B cell (primary cell): ENCODE results near the gene RNU6-7. TPM values are rescaled to one million over a fixed set of nuclear protein-coding genes. Genes with fewer than 3 reads are reported as not detected.

Experiments used
- ATAC-seq: fragments of 200-7000 bp; cut with Tn5 transposase; one replicate; pipeline ENCODE4 v1.10.0; 2021; ENCODE audit warnings: low read depth, mild to moderate bottlenecking, moderate number of reproducible peaks, moderate library complexity
- CTCF ChIA-PET: fragments of 350-600 bp; sonication (Branson Sonifier 250); formaldehyde crosslinking; loops from one replicate; lab custom pipeline; 2021; ENCODE audit warnings: antibody characterized with exemption, inconsistent platforms; lab: Charles Lee
- POLR2A ChIA-PET: fragments of 350-600 bp; sonication (Branson Sonifier 250); formaldehyde crosslinking; loops from one replicate; lab custom pipeline; 2021; ENCODE audit warnings: antibody characterized with exemption; lab: Charles Lee
- DNase-seq: peaks from one replicate; pipeline ENCODE4 v3.0.0; 2013
- H2AFZ ChIP-seq: 2 replicates; pipeline ENCODE4 v1.6.1; 2012; ENCODE audit warnings: mild to moderate bottlenecking, low read depth, low read length; ENCODE audit not compliant: insufficient read depth, poor library complexity, severe bottlenecking
- H3K27ac ChIP-seq, 2 donors: 1 replicate in 1 of 2; 2 replicates in 1 of 2; pipeline ENCODE4 v1.5.1; 2012 to 2013; ENCODE audit warnings: low read length in 2 of 2, mild to moderate bottlenecking in 2 of 2, moderate library complexity in 1 of 2
- H3K27me3 ChIP-seq, 4 experiments: fragments of 200-600 bp in 1 of 4; sonication (generic) in 1 of 4; replicated peaks in 1 of 4; 1 replicate in 2 of 4; 2 replicates in 2 of 4; pipeline versions ENCODE4 v1.6.1 to v1.7.0; 2013 to 2016; ENCODE audit warnings: low read length in 3 of 4, mild to moderate bottlenecking in 2 of 4, mixed read lengths in 1 of 4, moderate library complexity in 1 of 4; ENCODE audit not compliant: insufficient read depth in 4 of 4, control insufficient read depth in 3 of 4; ENCODE audit errors: control extremely low read depth in 1 of 4
- H3K36me3 ChIP-seq, 2 experiments: replicated peaks in 1 of 2; 1 replicate in 1 of 2; 2 replicates in 1 of 2; pipeline versions ENCODE4 v1.6.1 to v1.7.1; 2013; ENCODE audit warnings: low read length in 1 of 2; ENCODE audit not compliant: insufficient read depth in 2 of 2, control insufficient read depth in 1 of 2; ENCODE audit errors: control extremely low read depth in 1 of 2, extremely low read depth in 1 of 2
- H3K4me1 ChIP-seq, 2 donors: fragments of 200-600 bp in 1 of 2; sonication (generic) in 1 of 2; 1 replicate in 1 of 2; 2 replicates in 1 of 2; pipeline versions ENCODE4 v1.5.1 to v1.6.1; 2013 to 2017; ENCODE audit warnings: low read length in 2 of 2; ENCODE audit not compliant: control insufficient read depth in 2 of 2, insufficient read depth in 2 of 2
- H3K4me2 ChIP-seq: replicated peaks from 2 replicates; pipeline ENCODE3; 2012; ENCODE audit warnings: mild to moderate bottlenecking, low read depth, low read length; ENCODE audit not compliant: poor library complexity, severe bottlenecking
- H3K4me3 ChIP-seq, 5 experiments: fragments of 200-600 bp in 1 of 5; sonication (generic) in 1 of 5; 1 replicate in 3 of 5; 2 replicates in 2 of 5; pipeline versions ENCODE4 v1.5.1 to v1.7.0; 2011 to 2016; ENCODE audit warnings: low read length in 4 of 5, mild to moderate bottlenecking in 4 of 5, low read depth in 2 of 5, control low read depth in 1 of 5, moderate library complexity in 1 of 5; ENCODE audit not compliant: insufficient read depth in 1 of 5; ENCODE audit errors: control extremely low read depth in 1 of 5, extremely low read depth in 1 of 5
- H3K79me2 ChIP-seq: fragments of 200-600 bp; sonication (generic); one replicate; pipeline ENCODE4 v1.6.0; 2016; ENCODE audit warnings: low read length; ENCODE audit not compliant: control insufficient read depth, insufficient read depth
- H3K9ac ChIP-seq: fragments of 200-600 bp; sonication (generic); 2 replicates; pipeline ENCODE4 v1.6.1; 2017; ENCODE audit warnings: mild to moderate bottlenecking, low read length, moderate library complexity
- H3K9me3 ChIP-seq, 3 donors: one replicate each; pipeline versions ENCODE4 v1.6.1 to v1.7.1; 2013; ENCODE audit warnings: low read length in 2 of 3; ENCODE audit not compliant: control insufficient read depth in 2 of 3, insufficient read depth in 1 of 3; ENCODE audit errors: control extremely low read depth in 1 of 3
- H4K20me1 ChIP-seq: 2 replicates; pipeline ENCODE4 v1.6.0; 2012; ENCODE audit warnings: mild to moderate bottlenecking, low read length; ENCODE audit not compliant: insufficient read depth, control insufficient read depth, poor library complexity, severe bottlenecking
- H3K27ac Mint-ChIP-seq: one replicate; pipeline ENCODE4 v1.8.0; 2021; ENCODE audit warnings: mixed read lengths
- H3K27me3 Mint-ChIP-seq: one replicate; pipeline ENCODE4 v1.8.0; 2021; ENCODE audit warnings: mixed read lengths
- H3K4me1 Mint-ChIP-seq: one replicate; pipeline ENCODE4 v1.8.0; 2021; ENCODE audit warnings: mixed read lengths
- H3K4me3 Mint-ChIP-seq: one replicate; pipeline ENCODE4 v1.8.0; 2021; ENCODE audit warnings: mixed read lengths
- H3K9me3 Mint-ChIP-seq: one replicate; pipeline ENCODE4 v1.8.0; 2022; ENCODE audit warnings: mixed read lengths; ENCODE audit not compliant: insufficient read depth
- EZH2 ChIP-seq: IDR thresholded peaks from 2 replicates; pipeline ENCODE4 v1.6.1; 2012; ENCODE audit warnings: borderline replicate concordance, low read depth, mild to moderate bottlenecking, moderate library complexity, low read length; ENCODE audit not compliant: insufficient read depth, poor library complexity, severe bottlenecking
- WGBS: methylation state at CpG from one replicate; pipeline ENCODE4 v1.1.5; 2013; ENCODE audit warnings: missing lambda C conversion rate; ENCODE audit not compliant: insufficient coverage; 5-methylcytosine and 5-hydroxymethylcytosine counted together
- intact Hi-C: fragments of 100-400 bp; cut with micrococcal nuclease; formaldehyde crosslinking; loops from one replicate; pipeline ENCODE4 v1.10.0; 2022
- polyA plus RNA-seq: library from polyadenylated mRNA; depleted of rRNA; stranded (reverse); fragments of >200 nt; gene quantifications from 2 replicates; pipeline ENCODE4 v1.2.3, GENCODE V29; 2012
- total RNA-seq, 2 donors: library from RNA; stranded (reverse); fragments of 120-200 nt in 1 of 2; gene quantifications; 1 replicate in 1 of 2; 2 replicates in 1 of 2; pipeline versions ENCODE4 v1.2.3 to v1.2.4, GENCODE V29; 2013 to 2022
- TF ChIP-seq, protein P1 (sequence below): fragments of 200-600 bp; IDR thresholded peaks from one replicate; pipeline ENCODE4 v1.8.0; 2022; ENCODE audit warnings: antibody characterized with exemption, mild to moderate bottlenecking

The RNU6-7 gene
- total and polyA plus RNA-seq, 2 donors (not counting 1 experiment from before 2014, with no cell fraction given) = not detected

DNA sequence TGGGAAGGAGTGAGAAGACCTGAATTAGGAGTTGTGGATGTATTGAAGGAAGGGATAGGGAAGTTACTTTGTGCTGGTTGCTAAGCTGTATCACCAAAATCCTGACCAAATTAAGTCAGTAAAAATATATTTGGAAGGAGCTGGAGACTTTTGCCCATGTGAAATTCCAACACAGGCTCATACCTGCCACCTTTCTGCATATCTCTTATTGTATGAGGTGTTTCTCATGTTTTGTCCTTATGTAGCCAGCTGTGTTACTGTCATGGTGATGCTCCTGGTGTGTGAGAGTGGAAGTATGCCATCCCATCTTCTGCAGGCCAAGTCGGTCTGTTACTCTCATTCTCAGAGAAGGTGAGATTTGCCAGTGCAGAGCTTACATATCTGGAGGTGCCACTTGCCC lies 30.6 kb downstream of the RNU6-7 start:
- Histone ChIP-seq H3K4me2 (no peak overlapping the region), H3K9ac (no peak overlapping the region), H4K20me1 (no peaks in the 10 kb centered on the region), H3K79me2 (no peaks in the 10 kb centered on the region), H3K4me1 (no peaks in the 10 kb centered on the region), H3K27me3 (no peaks in the 10 kb centered on the region), H2AFZ (no peak overlapping the region), H3K27ac (no peak overlapping the region), H3K4me3 (no peak overlapping the region), H3K9me3 (no peaks in the 10 kb centered on the region), H3K36me3 (no peaks in the 10 kb centered on the region)
- no peak for TF ChIP-seq EZH2
- TF ChIP-seq, protein P1, sequence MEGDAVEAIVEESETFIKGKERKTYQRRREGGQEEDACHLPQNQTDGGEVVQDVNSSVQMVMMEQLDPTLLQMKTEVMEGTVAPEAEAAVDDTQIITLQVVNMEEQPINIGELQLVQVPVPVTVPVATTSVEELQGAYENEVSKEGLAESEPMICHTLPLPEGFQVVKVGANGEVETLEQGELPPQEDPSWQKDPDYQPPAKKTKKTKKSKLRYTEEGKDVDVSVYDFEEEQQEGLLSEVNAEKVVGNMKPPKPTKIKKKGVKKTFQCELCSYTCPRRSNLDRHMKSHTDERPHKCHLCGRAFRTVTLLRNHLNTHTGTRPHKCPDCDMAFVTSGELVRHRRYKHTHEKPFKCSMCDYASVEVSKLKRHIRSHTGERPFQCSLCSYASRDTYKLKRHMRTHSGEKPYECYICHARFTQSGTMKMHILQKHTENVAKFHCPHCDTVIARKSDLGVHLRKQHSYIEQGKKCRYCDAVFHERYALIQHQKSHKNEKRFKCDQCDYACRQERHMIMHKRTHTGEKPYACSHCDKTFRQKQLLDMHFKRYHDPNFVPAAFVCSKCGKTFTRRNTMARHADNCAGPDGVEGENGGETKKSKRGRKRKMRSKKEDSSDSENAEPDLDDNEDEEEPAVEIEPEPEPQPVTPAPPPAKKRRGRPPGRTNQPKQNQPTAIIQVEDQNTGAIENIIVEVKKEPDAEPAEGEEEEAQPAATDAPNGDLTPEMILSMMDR = no peak
- H3K9me3 Mint-ChIP-seq = no peaks in the 10 kb centered on the region
- H3K27me3 Mint-ChIP-seq = peaks cover 5% of the 10 kb centered on the region
- WGBS = 83% methylated on average over 1 of the region's 1 CpG
- ChIA-PET POLR2A (interaction anchor here (0.5 kb wide), 2 partner anchors 123 to 502 kb away, joined by 4 to 6 read pairs; no protein-coding TSS in a partner anchor), CTCF (interaction anchor here (1.2 kb wide), 1 partner anchor 19 kb away, joined by 3 read pairs; no protein-coding TSS in a partner anchor)
- H3K4me3 Mint-ChIP-seq = no peak overlapping the region
- no peak for ATAC-seq
- no peak for DNase-seq
- intact Hi-C loops = no loop called here
- no peak overlapping the region for H3K27ac Mint-ChIP-seq
- H3K4me1 Mint-ChIP-seq = no peaks in the 10 kb centered on the region

DNA sequence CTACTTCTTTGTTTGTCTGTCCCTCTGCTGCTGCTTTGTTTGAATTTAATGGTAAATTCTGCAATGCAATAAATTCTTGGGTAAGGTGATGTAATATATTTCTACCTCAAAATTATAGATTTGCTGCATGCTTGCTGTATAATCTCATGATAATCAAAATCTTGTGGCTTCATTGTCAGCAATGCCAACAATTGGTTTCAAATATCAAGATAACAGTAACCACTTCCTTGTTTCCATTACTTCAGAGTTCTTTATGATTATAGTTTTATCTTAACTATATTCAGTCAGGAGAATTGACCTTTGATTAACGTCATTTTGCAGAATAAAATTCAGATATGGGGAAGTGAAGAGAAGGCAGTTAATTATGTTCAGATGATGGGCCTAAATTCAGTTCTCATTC lies 31.4 kb downstream of the RNU6-7 start:
- H3K4me3 Mint-ChIP-seq = no peak overlapping the region
- DNase-seq = no peak

More for the DNA sequence above, 31.4 kb downstream of the RNU6-7 start:
- no peaks in the 10 kb centered on the region for H3K4me1 ChIP-seq
- no peaks in the 10 kb centered on the region for H3K36me3 ChIP-seq
- H3K4me3 ChIP-seq = no peak overlapping the region
- no peaks in the 10 kb centered on the region for H4K20me1 ChIP-seq
- H3K9me3 ChIP-seq = no peaks in the 10 kb centered on the region
- Mint-ChIP-seq H3K4me1 (no peaks in the 10 kb centered on the region), H3K27me3 (peaks cover 5% of the 10 kb centered on the region), H3K9me3 (no peaks in the 10 kb centered on the region), H3K27ac (no peak overlapping the region)
- ChIA-PET CTCF (interaction anchor here (1.2 kb wide), 1 partner anchor 18 kb away, joined by 3 read pairs; no protein-coding TSS in a partner anchor), POLR2A (no interaction called here)
- no peaks in the 10 kb centered on the region for H3K27me3 ChIP-seq
- TF ChIP-seq, protein P1 = no peak
- no peak overlapping the region for H3K27ac ChIP-seq
- no peak for ATAC-seq
- no peak overlapping the region for H3K4me2 ChIP-seq
- intact Hi-C loops = no loop called here
- no peaks in the 10 kb centered on the region for H3K79me2 ChIP-seq
- WGBS = no CpG with 5 or more reads among the region's 1 CpG
- H2AFZ ChIP-seq = no peak overlapping the region
- H3K9ac ChIP-seq = no peak overlapping the region
